Stimulated activated CD4-positive, alpha-beta T cell treated with anti-CD3 and anti-CD28 coated beads, Interleukin-2, amount 100 ng/mL, for 48 hours (primary cell): ENCODE measurements around the gene OR5B3.
"Not testable (repeated sequence)": the region's sequence is repeated elsewhere in the genome, so short reads cannot be mapped to it uniquely, and the experiment has no call there.

Experiments
- DNase-seq, 2 donors: peaks; one replicate each; pipeline ENCODE4 v3.0.0-alpha.2; 2020

Gene OR5B3

GRCh38 chr11:58406774-58407173 lies at the start of gene OR5B3:
TSS of gene OR5B3 (minus strand) at chr11:58406874. CDS start at chr11:58403409, 3,465 bp downstream.
- no peak for DNase-seq

GRCh38 chr11:58451585-58451984 lies 44.9 kb upstream of the OR5B3 start:
- DNase-seq = no peak

DNA sequence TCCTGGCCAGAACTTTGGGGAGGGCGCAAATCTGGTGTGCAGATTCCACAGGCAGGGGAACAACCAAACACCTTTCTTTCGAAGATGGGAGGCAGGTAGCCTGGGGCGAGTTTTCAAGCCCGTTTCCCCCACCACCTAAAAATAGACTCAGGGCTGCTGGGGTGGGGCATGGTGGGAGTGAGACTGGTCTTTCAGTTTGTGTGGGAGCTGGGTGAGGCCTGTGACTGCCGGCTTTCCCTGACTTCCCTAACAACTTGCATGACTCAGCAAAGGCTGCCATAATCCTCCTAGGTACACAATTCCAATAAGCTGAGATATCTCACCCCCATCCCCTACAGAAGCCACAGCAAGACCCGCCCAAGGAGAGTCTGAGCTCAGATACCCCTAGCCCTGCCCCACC lies 39.6 kb upstream of the OR5B3 start:
- no peak for DNase-seq

- DNase-seq = no peak
Measured at GRCh38 chr11:58444300-58444699, 37.6 kb upstream of the OR5B3 start.

- DNase-seq = no peak
Measured at GRCh38 chr11:58442136-58442535, 35.5 kb upstream of the OR5B3 start, which contains the start of gene OR5B12. TSS of gene OR5B12 (minus strand) at chr11:58442236. CDS start at chr11:58440151, 2,085 bp downstream.

- no peak for DNase-seq
Measured at GRCh38 chr11:58438486-58438885, 31.8 kb upstream of the OR5B3 start.

- no peak for DNase-seq
Measured at GRCh38 chr11:58434217-58434616, 27.5 kb upstream of the OR5B3 start.

- no peak for DNase-seq
Measured at GRCh38 chr11:58433638-58434203, 27.0 kb upstream of the OR5B3 start.

- no peak for DNase-seq
Measured at GRCh38 chr11:58429273-58429672, 22.6 kb upstream of the OR5B3 start.

DNA sequence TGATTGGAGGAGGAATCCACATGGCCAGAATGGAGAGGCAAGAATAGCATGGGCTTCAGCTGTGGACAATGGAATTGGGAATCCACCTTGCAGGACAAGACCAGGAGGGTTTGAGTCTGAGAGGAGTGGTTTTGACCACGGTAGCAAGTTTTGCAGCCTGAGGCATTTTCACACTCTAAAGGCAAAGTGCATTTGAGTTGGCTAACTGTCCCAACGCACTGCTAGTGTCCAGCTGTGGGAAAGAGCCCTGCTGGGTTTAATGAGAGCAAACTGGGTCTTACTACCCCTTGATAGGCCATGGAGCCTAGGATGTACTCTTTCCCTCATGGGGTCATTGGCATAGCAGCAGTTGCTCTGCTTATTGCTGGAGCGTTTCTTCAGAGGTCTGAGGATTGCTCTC lies 21.3 kb upstream of the OR5B3 start, which contains the start of gene OR5B2:
Gene OR5B2 (minus strand): TSS at position 101 of the 400 bp plus-strand sequence. CDS start 4,860 bp downstream, outside the sequence.
- no peak for DNase-seq

- DNase-seq = not testable (repeated sequence)
Measured at GRCh38 chr11:58399622-58400021, 7.1 kb downstream of the OR5B3 start.

DNA sequence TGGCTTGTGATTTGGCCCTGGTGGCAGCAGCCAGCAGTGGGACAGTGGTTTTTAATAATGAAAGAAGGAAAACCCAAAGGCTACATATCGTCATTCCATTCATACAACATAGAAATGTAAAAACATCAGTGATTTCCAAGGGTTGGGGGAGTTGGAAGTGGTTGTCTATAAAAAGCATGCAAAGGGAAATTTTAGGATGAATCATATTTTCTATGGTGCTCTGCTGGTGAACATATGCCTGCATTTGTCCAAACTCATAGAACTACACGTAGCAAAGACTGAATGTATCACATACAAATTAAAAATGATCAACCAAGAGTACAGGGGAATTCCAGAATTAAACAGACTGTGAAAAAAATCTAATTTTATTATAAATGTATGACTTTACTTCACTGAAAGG lies 11.1 kb downstream of the OR5B3 start:
- DNase-seq = no peak

GRCh38 chr11:58394195-58394594 lies 12.5 kb downstream of the OR5B3 start:
- DNase-seq = no peak

GRCh38 chr11:58392746-58393145 lies 13.9 kb downstream of the OR5B3 start:
- no peak for DNase-seq

- DNase-seq = no peak
Measured at GRCh38 chr11:58391879-58392278, 14.8 kb downstream of the OR5B3 start.

DNA sequence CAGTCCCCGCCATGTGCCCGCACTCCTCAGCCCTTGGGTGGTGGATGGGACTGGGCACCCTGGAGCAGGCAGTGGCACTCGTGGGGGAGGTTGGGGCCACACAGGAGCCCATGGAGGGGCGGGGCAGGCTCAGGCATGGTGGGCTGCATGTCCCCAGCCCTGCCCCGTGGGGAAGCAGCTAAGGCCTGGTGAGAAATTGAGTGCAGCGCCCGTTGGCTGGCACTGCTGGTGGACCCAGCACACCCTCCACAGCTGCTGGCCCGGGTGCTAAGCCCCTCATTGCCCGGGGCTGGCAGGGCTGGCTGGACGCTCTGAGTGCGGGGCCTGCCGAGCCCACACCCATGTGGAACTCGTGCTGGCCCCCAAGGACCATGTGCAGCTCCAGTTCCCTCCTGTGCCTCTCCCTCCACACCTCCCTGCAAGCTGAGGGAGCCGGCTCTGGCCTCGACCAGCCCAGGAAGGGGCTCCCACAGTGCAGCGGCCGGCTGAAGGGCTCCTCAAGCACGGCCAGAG lies 16.1 kb downstream of the OR5B3 start:
- no peak for DNase-seq

- no peak for DNase-seq
Measured at GRCh38 chr11:58358969-58359368, 47.7 kb downstream of the OR5B3 start, which contains the start of gene OR5B17. TSS of gene OR5B17 (minus strand) at chr11:58359069. CDS start at chr11:58359069, 0 bp downstream.

DNA sequence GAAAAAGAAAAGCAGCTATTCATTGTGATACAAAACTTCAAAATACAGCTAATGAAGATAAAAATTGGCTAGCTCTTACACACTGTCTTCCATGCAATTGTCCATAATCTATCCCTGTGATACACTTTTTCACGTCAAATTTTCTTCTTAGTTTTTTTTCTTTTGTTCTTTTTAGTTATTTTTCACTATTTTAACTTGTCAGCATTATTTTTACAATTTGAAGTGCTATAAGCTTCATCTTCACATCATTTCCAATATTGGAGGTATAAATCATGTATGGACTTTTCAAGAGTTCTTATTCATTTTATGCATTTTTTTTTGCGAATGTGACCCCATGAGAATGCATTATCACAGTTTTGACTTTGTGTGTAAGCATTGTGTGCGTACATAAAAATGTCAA lies 51.9 kb downstream of the OR5B3 start:
- no peak for DNase-seq
